ENCODE data around the gene MYF5. TPM values are rescaled to one million over a fixed set of nuclear protein-coding genes. Genes with fewer than 3 reads are reported as not detected.

Gene MYF5
- total RNA-seq = not detected in 2 replicates

GRCh38 chr12:80716696-80717469 is at the start of gene MYF5:
TSS of gene MYF5 (plus strand) at chr12:80716912. CDS start at chr12:80717064, 152 bp downstream.

GRCh38 chr12:80707126-80707829 is 9.4 kb upstream of the MYF5 start, which contains the start of gene MYF6:
TSS of gene MYF6 (plus strand) at chr12:80707634. CDS start at chr12:80707720, 86 bp downstream.

Other genes with a start within 250 kb of the MYF5 start
- gene MYF6, start 9.3 kb upstream of the MYF5 start, total RNA-seq = not detected in 2 replicates
- gene LIN7A, start 221.0 kb downstream of the MYF5 start, total RNA-seq = 7.6 and 24.0 TPM in 2 replicates